Hematopoietic multipotent progenitor cell treated with erythropoietin and hydrocortisone succinate and interleukin-3 and kit ligand, for 17 days (in vitro differentiated cells): ENCODE results near the gene KRT9.
"Not testable (repeated sequence)": the region's sequence is repeated elsewhere in the genome, so short reads cannot be mapped to it uniquely, and the experiment has no call there.

ENCODE experiments used
- DNase-seq: peaks from one replicate; pipeline ENCODE4 v3.0.0-alpha.2; 2015; ENCODE audit warnings: low spot score

Gene KRT9

DNA sequence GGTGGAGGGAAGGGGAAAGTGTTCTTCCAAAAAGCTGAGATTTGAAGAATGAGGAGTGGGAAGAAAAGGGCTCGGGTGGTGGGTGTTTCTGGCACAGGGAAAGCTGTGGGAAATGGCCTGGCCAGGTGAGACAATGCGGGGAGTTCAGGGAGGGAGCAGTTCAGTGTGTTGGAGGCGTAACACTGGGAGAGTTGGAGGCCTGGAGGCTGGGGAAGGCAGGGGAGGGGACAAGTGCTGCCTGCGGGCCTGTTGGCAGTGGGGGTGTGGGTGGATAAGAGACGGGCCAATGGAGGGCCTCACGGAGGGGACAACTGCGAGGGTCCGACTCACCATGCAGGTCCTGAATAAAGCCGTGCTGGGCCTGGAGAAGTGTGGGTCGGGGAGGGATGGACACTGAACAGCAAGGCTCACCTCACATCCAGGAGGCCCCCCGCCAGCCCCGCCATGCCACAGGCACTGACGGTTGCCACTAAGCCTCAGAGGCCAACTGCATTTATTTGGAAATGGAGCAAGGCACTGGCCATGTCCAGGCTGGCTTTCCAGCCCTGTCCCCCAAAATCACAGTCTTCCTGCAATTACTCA, 25.9 kb downstream of the KRT9 start:
- no peak for DNase-seq

DNA sequence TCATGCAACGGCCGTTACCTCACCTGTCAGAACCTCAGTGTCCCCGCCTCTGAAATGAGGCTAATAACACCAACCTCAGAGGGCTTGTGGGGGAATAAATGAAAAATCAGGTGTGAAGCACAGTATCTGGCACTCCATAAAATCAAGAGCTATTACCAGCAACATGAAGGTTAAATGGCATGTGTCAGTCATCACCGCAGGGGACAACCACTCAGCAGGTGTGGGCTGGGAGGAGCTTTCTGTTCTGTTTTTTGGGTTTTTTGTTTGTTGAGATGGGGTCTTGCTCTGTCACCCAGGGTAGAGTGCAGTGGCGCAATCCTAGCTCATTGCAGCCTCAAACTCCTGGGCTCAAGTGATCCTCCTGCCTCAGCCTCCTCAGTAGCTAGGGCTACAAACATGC, 26.9 kb downstream of the KRT9 start:
- DNase-seq = no peak

DNA sequence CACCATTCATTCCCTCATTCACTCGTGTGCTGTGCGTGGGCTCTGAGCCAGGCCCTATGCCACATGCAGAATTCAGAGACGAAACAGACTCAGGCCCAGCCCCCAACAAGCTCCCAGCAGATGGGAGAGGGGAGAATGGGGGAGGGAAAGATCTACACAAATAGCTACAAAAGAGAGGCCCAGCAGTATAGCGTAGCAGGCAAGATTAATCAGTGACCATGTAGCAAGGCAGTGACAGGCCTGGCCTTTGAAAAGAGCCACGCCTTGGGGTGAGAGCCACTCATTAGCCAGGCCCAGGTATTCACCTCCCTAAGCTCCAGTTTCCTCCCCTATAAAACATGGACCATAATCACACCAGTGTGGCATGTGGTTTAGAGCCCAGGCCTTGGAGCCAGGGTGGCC, 27.4 kb downstream of the KRT9 start:
- no peak for DNase-seq

DNA sequence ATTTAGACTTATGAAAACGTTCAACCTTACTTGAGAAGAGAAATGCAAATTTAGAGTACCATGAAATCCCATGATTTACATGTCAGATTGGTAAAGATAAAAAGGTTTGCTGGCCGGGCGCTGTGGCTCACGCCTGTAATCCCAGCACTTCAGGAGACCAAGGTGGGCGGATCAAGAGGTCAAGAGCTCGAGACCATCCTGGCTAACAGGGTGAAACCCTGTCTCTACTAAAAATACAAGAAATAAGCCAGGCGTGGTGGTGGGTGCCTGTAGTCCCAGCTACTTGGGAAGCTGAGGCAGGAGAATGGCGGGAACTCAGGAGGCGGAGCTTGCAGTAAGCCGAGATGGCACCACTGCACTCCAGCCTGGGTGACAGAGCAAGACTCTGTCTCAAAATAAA, 29.1 kb downstream of the KRT9 start:
- DNase-seq = not testable (repeated sequence)

DNA sequence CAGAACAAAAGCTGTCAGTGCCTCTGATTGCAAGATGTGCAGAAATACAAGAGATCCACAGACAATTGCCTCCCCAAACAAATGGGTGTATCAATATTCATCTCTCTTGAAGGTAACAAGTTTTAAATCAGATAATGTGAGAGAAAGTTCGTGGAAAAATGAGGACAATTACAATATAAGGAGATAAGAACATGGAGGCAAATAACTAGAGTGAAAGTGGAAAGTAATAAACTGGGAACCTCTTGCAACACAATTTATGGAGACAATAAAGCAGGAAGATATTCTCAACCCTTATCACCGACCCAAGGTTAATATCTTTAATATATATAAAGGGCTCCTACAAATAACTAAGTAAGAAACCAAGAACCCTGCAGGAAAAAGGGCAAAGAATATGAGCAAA, 29.5 kb downstream of the KRT9 start:
- no peak for DNase-seq

DNA sequence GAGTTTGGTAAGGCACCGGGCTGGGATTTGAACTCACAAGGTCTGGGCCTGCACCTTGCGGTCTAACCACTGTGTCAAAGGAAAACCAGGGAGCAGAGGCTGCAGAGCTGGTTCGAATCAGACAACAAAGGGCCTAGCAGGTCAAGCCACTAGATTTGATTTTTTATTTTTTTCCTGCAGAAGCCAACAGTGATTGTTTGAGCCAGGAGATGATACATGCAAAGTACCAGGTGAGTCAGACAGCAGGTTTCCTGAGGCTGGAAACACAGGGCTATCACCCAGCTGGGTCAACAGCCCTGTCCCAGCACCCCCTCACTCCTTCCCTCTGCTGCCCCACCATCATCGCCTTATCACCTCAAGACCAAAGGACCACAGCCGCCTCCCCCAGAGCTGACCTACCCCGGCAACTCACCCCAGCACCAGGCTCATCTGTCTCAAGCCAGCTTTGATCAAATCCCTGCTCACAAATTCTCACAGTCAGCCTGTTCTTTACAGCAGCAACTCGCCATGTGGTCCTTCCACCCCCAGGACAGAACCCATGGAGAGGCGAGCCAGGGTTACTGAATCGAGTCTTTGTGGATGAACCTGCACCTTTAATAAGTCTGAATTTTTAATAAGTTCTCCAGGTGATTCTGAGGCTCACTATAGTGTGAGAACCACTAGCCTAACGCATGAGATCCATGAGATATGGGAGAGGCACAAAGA, 30.8 kb downstream of the KRT9 start:
- DNase-seq = no peak

DNA sequence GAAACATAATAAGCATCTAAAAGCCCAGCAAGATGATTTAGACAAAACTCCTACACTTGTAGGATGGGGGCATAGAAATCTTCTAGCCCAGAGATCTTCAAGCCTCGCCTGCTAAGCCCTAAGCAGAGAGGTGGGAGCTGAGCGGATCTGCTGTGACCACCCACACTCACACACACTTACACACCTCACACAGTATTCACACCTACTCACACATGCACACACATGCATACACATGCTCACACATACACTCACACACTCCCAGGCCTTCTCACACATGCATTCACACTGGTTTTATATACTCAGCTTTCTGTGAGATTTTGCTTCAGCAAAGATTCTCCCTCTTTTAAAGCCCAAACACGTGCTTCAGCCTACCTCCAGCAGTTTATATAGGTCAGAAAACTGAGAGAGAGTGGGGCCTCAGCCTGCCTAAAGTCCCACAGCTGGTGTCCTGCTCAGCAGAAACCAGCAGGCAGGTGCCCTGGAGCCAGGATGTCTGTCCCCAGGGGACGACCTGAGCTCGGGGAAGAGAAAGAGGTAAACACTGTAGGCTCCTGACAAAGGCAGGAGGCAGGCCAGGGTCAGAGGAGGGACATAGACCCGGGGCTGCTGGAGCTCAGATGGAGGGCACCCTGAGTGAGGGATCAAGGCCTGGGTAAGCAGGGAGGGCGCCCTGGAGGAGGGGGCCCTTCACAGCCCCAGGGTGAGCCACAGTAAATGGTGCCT, 31.7 kb downstream of the KRT9 start:
- DNase-seq = no peak

DNA sequence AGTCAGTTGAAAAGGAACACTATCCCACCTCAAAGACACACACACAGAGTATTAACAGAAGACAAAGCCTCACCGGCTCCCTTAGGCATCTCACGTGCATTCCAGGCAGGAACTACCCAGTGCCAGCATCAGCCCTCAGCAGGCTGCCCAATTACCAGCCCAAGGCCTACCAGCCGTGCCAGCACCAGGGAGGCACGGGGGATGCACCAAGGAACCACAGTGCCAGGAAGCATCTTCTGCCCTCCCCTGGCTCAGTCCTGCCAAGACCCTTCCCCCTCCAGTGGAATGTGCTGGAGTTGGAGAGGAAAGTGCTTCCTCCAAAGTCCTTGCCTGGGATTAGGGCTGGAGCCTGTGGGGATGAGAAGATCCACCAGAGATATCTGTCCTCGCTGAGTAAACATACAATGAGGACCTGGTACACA, 32.8 kb downstream of the KRT9 start:
- no peak for DNase-seq

DNA sequence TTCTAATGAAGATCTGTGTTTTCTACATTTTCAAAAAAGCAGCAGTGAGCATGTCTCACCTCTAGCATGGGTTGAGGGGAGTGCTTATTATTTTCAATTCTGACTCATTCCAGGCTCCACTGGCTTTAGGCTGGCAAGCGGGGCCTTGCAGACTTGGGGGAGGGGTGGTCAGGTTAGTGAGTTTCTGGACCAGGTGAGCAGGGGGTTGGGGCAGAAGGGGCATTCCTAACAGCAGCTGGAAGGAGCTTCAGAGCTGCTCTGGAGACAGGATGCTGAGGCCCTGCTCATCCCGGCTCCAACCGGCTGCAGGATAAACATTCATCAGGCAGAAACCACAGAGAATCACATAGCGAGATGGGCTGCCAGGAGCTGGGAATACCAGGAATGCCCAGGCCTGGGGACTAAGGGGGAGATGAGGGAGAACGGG, 33.3 kb downstream of the KRT9 start:
- DNase-seq = no peak

DNA sequence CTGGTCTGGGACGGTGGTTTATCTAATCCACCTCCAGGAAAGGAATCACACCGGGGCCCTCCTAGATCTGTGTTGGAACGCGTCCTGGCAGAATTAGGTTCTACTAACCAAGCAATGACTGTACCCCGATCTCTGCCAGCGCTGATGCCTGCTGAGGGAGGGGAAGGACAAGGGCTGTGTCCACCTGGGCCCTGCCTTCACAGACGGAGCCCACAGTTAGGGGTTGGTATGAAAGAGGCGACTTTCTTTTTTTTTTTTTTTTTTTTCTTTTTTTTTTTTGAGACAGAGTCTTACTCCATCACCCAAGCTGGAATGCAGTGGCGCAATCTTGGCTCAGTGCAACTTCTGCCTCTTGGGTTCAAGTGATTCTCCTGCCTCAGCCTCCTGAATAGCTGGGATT, 33.9 kb downstream of the KRT9 start:
- DNase-seq = no peak

DNA sequence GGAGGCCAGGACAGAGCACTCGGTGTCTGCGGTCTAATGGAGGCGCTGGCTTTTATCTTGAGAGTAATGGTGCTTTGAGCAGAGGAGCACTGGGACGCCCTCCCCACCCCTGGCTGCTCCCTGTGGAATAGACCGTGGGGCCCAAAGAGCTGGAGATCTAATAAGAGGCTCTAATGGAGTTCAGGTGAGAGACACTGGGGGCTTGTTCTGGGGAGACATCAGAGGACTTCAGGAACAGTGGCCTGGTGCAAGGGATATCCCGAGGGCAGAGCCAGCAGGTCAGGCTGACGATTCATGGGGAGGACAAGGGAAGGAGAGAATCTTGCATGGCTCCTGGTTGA, 34.3 kb downstream of the KRT9 start:
- no peak for DNase-seq

DNA sequence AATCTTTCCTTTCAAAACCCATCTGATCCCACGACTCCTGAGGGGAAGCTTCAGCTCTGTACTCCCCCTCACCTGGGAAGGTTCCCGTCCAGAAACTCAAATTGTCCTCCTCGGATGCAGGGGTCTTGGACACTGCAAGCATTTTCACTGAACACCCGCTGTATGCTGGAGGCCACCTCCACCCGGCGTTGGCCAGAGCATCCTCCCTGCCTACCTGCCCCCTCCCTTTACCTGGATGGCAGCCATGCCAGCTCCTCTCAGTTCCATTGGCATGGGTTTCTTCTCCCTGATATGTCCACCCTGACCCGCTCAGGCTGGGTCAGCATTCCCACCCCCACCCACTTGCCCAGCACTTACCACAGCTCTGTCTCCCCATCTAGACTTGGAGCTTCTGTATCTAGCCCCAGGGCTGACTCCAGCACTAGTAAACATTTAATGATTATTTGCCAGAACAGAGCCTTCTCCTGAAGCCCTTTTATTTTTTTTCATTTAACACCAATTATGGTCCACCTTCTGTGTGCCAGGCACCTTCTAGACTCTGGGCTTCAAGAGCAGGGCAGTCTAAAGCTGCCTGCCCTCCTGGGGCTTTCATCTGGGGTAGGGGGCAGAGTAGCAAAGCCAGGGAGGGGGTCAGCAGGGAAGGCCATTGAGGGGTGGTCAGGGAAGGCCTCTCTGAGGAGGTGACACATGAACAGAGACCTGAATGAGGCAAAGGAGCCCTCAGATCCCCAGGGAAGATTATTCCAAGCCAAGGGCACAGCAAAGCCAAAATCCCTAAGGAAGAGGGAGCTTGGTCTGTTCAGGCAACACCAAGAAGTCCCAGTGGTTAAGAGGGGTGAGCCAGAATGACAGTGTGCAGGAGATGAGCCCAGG, 34.9 kb downstream of the KRT9 start:
- DNase-seq = no peak

DNA sequence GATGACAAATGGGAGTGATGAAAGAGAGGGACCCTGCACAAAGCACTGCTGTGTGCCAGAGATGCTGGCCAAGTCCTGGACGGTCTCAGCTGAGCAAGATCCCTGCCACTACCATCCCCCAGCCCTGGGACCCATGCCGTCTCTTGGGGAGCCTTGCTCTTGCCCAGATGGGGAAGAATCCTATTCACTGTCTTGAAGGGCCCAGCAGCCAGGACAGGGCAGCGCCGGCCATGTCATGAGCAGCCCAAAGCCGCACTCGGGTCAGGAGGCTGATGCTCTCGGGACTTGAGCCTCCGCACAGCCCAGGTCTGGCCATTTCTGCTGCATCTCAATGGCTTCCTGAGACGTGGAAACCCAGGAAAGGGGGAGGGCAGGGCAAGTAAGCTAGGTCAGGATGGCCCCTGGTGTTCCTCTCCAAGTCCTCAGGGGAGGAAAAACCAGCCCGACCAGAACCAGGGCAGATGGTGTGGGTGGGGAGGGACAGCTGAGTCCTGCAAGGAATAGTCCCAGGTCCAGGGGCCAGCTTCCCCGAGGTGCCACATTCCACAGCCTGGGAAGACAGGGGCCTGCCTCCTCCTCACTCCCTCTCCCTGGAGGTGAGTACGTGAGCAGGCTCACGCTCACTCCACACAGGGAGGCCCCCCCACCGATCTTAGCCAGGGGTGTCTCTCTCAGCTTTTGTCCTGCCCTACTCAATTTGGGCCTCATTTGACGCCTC, 35.9 kb downstream of the KRT9 start:
- DNase-seq = no peak

DNA sequence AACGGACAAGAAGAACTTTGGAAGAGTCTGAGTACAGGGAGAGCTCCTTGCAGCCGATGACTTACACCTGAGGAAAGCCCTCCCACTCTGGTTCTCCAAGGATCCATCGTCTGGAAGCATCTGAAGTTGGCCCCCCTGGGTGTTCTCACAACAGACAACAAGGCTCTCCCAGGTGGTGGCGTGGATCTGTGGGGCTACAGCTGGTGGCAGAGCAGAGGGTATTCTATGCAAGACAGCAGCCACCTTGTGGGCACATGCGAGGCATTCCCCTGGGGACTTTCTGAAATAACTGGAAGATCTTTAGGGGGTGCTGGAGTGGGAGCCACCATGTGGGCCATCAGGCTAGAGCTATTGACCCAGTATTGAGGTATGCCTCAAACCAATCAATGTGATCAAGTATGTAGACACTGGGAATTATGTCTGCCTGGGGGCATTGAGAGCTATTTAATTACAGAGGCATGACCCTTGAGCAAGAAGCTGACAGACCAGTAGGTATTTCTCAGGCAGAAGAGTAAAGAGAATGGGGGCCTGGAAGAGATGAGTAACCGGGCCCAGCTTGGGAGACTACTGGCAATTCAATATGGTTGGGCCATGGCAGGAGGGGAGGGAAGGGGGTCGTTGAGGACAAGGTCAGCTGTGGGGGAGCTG, 36.8 kb downstream of the KRT9 start:
- no peak for DNase-seq

DNA sequence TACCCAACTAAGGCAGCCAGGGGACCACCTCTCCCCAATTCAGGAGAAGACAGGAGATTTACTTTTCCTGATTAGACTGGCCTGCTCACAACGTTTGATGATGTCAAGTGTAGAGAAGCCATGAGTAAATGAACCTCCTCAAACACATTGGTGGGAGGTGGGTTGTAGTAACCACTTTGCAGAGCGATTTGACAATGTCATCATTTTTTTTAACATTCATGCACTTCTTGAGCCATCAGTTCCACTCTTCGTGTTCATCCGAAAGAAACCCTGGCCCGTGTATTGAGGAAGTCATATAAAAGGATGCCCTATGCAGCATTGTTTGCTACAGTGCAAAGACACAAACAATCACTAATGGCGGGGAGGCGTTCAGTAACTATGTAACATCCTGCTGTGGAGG, 38.2 kb downstream of the KRT9 start:
- DNase-seq = no peak

DNA sequence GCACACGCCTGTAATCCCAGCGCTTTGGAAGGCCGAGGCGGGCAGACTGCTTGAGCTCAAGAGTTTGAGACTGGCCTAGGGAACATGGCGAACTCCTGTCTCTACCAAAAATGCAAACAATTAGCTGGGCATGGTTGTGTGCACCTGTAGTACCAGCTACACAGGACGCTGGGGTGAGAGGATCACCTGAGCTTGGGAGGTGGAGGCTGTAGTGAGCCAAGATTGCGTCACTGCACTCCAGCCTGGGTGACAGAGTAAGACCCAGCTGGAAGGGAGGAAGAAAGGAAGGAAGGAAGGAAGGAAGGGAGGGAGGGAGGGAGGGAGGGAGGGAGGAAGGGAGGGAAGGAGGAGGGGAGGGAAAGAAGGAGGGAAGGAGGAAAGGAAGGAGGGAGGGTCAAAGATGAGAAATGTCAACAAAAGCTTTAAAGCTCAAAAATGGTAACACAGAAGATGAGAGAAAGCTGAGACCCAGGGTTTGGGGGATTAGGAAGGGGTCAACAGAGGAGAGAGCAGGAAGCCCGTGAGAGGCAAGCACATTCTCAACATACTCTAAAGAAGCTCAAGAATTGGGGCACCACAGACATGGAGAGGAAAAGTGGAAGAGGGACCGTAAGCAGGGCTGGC, 38.8 kb downstream of the KRT9 start:
- DNase-seq = no peak

DNA sequence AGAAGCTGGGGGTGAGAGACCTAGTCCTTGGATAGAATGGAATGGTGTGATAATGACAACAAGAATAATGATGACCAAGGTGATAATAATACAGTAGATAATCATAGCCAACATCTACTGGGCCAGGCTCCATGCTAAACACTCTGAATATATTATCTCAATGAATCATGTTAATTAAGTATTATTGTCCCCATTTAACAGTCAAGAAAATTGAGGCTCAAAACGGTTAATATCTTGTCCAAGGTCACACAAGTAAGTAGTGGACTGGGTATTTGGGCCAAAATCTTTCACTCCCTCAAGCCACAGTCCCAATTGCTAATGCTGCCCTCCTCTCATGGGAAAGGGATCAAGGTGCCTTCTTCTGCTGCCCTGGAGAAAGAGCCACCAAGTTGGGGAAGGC, 39.9 kb downstream of the KRT9 start:
- no peak for DNase-seq

DNA sequence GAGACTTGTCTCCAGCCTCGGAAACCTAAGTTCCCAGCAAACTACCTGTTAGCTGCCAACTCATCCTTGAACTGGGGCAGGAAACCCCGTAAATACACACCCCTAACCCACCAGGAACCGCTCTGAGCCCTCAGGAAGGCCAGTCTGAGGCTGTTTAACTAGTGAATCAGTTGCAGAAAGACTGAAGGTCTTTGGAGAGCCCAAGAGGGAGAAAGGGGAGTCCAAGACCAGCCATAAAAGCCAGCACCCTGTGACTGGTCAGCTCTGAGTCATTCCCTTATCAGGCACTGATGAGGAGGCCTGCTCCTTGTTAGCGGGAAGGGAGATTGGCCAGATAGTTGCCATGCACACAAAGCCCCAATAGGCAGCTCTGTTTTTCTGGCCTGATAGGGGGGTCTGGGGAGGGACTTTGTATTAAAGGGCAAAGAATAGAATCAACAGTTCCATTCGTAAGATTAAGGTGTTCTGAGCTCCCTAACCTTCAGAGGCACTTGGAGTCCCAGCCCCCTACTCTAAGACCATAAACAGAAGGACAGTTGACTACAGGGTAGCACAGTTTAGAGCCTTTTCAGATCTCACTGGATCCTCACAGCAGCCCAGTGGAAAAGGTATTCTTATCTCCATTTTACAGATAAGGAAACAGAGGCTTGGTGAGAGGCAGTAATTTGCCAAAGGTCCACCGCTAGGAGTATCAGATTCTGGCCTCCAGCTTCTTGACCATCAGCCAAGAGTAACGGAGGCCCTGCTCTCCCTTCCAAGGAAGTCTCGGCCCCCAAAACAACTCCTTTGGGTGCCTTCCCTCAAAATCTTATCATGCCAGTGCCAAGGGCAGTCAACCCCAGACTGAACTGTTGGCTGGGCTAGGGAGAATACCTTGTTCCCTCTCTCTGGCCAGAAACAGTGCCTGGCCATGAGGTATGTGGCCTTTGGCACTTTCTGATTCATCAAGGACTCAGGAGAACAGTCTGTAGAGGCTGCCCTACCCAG, 41.5 kb downstream of the KRT9 start:
- no peak for DNase-seq

DNA sequence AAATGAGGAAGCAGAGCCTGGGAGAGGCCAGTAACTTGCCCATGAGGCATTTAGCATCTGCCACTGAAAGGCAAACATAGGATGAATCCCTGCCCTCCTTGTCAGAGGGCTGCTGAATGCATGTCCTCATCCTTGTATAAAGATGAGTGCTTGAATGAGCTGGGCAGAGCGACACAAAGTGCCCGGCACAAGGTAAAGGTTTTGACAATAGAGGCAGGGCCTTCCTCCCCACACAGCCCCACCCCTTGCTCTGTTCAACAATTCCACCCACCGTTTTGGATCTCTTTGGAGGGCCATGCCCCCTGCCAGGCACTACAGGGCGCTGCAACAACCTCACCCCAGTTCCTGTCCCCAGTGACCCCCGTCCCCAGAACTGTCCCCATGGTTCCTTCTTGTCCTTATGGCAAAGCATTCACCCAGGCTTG, 42.4 kb downstream of the KRT9 start:
- DNase-seq = no peak

DNA sequence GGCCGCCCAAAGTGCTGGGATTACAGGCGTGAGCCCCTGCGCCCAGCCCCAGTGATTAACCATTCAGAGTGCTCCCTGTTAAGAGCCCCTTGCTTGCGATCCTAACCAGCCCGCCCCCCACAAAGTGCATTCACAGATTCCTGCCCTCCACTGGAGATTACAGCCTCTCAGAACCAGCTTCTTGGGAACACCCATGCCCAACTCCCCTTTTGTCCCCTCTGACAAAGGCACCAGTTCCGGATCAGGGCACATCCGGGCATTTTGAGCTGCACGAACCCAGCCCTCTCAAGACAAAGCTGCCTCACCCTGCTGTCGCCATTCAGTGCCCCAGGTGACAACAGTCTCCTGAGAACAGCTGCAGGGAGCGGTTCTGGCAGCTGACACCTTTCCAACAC, 42.9 kb downstream of the KRT9 start:
- no peak for DNase-seq
